ENCODE data around the gene COL27A1.

- TF ChIP-seq POLR2AphosphoS5 (IDR thresholded peaks at IDR 0.05; ENCODE audit: low read depth): no peak
- TF ChIP-seq CTCF (IDR thresholded peaks at IDR 0.05; ENCODE audit: insufficient read depth, low read length): no peak
- TF ChIP-seq GABPA (IDR thresholded peaks at IDR 0.05; ENCODE audit: low read depth): no peak
Observed at GRCh38 chr9:114159691-114160090, 4.4 kb downstream of the COL27A1 start.
